Medulla oblongata (tissue), 1 donor: Measurements from ENCODE around the gene GRIN3B.
A peak's percentile ranks its signal among the peaks of the same experiment; 100 is the strongest.
"Not testable (repeated sequence)": the region's sequence is repeated elsewhere in the genome, so short reads cannot be mapped to it uniquely, and the experiment has no call there.

ENCODE experiments used
- DNase-seq: peaks from one replicate; pipeline ENCODE4 v3.0.0-alpha.2; 2015; ENCODE audit errors: extremely low spot score

The GRIN3B gene

DNA sequence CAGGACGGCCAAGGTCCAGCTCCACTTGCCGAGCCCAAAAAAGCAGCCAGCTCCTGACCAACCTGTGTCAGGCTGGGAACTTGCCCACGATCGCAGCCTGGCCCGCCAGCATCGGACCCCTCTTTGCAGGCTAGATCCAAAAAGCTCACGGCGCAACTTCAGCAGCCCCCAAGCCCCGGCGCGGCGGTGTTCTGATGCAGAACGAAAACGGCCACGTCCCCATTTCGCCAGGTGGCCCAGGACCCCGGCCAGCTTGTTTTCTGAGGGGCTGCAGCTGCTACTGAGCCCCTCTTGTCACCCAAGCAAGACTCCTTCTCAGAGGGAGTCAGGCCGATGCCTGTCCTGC lies 19.4 kb downstream of the GRIN3B start:
- no peak for DNase-seq

GRCh38 chr19:1019980-1020867 lies 20.0 kb downstream of the GRIN3B start:
- DNase-seq = no peak

GRCh38 chr19:1020868-1021425 lies 20.7 kb downstream of the GRIN3B start, which contains the start of gene TMEM259:
TSS of gene TMEM259 (minus strand) at chr19:1021123. CDS start at chr19:1020996, 127 bp downstream.
- DNase-seq = peak; percentile 98

- DNase-seq = not testable (repeated sequence)
Measured at GRCh38 chr19:1023883-1024188, 23.6 kb downstream of the GRIN3B start.

DNA sequence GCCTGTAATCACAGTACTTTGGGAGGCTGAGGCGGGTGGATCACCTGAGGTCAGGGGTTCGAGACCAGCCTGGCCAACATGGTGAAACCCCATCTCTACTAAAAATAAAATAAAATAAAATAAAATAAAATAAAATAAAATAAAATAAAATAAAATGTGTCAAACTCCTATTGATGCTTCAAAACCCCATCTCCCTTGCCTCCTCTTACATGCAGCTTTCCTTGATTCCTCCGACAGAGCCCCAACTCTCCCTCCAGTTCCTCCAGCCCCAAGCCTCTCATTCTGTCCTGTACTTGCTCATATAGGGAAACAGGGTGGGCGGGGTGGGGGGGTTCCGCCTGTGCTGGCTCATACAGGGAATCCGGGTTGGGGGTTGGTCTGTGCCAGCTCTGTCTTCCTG lies 24.9 kb downstream of the GRIN3B start:
- not testable (repeated sequence) for DNase-seq

DNA sequence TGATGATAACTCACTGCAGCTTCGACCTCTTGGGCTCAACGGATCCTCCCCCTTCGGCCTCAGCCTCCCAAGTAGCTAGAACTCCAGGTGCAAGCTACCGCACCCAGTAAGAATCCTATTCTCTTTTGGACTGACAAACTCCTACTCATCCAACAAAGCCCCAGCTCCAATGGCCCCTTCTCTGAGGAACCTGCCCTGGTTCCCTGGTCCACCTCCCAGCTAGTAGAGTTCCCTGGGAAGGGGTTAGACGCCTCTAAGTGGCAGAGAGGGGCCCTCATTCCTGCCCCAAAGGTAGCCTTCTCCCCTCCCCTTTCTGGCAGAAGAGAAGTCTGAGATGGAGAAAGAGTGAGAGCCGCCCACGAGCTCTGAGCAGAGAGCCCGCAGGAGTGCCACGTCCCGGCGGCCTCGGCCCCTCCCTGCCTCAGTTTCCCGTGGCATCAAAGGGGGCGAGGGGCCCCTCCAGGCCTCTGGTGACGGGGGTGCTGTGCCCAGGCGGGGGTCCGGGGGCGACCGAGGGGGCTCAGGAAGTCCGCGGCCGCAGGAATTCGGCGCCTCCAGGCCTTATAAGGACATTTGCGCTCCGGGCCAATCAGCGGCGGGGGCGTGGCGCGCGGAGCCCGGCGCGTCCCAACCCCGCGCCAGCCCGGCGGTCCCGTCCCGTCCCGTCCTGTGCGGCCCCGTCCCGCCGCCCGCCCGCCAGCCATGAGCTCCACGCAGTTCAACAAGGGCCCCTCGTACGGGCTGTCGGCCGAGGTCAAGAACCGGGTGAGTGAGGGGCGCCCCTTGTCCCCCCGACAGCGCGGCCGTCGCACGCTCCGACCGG lies 26.0 kb downstream of the GRIN3B start, which contains the start of gene CNN2:
CNN2 (plus strand) TSS at position 649 of the 823 bp plus-strand sequence; CDS start at position 703, 54 bp downstream.
- DNase-seq = no peak

GRCh38 chr19:1026783-1027649 lies 26.8 kb downstream of the GRIN3B start:
- DNase-seq = no peak

DNA sequence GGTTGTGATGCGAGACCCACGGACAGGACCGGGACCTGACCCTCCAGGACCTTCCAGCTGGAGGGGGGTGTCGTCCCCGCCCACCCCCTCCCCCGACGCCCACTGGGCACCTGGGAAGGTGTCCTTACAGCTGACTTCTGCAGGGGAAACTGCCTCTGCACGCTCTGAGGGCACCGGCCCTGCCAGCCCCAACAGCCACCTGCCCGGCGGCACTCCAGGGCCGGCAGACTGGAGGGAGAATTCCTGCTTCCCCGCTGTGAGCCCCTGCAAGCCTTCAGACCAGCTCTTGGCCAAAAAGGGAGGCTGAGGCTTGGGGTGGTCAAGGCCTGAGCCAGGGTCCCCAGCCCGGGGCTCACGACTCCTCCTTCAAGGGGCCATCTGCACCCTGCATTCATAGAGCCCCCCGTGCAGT lies 27.4 kb downstream of the GRIN3B start:
- no peak for DNase-seq

DNA sequence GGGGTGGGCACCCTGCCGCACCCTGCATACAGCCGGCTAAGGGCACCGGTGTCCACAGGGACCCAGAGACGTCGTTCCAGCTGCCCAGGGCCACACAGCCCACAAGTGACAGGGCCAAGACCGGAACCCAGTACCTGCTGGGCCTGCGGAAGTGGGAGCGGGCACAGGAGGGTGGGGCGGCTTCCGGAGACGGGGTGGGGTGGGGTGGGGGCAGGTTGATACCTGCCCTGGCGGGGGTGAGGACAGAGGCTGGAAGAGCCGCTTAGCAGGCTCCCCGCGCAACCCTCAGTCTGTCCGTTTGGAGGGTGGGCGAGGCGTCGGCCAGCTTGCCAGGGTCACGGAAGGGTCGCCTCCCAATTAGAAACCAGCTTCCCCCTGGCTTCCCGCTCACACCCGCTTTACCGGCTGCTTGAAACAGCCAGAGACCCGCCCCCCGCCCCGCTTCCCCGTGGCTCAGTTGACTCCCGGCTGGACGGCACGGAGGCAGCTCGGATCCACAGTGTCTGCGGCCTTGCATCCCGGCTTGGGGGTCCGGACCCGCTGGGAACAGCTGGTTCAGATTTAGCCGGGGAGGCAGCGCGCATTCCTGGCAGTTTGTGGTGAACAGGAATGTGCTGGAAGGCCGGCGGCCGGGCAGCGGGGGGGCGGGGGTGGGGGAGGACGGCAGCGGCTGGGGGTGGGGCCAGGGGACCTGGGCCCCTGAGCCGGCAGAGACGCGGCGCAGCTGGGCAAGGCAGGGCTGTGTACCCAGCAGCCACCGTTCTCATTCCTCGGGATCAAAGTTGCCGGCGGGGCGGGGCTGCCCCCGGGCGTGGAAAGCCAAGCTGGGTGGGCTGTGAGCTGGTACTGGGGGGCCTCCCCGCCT lies 28.1 kb downstream of the GRIN3B start:
- no peak for DNase-seq

GRCh38 chr19:1032264-1032867 lies 32.1 kb downstream of the GRIN3B start:
- no peak for DNase-seq

DNA sequence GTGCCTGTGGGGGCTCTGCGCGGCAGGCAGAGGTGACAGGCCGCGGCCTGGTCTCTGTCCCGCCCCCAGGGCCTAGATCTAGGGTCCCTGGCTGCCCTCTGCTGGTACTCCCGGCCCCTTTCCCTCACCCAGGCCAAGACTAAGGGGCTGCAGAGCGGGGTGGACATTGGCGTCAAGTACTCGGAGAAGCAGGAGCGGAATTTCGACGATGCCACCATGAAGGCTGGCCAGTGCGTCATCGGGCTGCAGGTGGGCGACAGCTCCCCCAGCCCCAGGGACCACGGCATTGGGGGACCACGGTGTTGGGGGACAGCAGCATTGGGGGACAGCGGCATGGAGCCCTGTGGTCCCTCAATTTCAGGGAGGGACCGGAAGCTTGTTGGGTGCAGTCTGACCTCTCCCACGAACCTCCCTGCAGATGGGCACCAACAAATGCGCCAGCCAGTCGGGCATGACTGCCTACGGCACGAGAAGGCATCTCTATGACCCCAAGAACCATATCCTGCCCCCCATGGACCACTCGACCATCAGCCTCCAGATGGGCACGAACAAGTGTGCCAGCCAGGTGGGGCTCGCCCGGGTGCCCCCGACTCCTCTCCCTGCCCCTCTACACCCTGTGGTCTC lies 35.9 kb downstream of the GRIN3B start:
- no peak for DNase-seq

DNA sequence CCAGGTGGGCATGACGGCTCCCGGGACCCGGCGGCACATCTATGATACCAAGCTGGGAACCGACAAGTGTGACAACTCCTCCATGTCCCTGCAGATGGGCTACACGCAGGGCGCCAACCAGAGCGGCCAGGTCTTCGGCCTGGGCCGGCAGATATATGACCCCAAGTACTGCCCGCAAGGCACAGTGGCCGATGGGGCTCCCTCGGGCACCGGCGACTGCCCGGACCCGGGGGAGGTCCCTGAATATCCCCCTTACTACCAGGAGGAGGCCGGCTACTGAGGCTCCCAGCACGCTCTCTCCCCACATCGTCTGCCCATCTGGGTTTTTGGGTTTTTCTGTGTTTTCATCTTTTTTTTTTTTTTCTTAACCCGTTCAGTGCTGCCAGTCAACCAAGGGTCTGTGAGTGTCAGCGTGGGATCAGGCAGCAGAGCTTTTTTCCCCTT lies 37.4 kb downstream of the GRIN3B start:
- DNase-seq = no peak

DNA sequence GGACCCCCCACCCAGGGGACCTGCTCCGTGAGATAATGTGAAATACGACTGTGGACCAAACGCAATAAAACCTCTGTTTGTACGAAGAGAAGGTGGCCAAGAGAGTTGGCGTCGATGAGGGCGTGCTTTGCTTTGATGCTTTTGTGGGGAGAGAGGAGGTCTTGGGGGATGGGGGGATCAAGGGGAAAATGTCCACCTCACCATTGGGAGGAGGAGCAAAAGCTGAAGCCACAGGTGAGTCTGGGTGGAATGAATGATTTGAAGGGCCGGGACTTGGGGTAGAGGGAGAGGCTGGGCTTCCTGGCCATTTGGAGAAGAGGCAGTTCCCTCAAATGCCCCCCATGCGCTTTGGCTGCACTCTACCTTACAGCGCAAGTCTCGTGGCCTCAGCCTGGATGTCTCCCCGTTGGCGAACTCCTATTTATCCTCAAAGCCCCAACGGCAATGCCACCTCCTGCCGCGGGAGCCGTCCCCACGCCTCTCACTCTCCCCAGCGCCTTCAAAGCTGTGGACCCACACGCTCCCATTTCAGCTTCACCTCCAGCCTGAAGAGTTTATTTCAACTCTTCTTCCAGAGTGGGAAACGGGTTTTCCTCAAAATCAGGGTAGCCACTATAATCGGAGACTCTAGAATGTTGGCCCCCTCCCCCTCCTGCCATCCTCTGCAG lies 38.9 kb downstream of the GRIN3B start:
- no peak for DNase-seq

DNA sequence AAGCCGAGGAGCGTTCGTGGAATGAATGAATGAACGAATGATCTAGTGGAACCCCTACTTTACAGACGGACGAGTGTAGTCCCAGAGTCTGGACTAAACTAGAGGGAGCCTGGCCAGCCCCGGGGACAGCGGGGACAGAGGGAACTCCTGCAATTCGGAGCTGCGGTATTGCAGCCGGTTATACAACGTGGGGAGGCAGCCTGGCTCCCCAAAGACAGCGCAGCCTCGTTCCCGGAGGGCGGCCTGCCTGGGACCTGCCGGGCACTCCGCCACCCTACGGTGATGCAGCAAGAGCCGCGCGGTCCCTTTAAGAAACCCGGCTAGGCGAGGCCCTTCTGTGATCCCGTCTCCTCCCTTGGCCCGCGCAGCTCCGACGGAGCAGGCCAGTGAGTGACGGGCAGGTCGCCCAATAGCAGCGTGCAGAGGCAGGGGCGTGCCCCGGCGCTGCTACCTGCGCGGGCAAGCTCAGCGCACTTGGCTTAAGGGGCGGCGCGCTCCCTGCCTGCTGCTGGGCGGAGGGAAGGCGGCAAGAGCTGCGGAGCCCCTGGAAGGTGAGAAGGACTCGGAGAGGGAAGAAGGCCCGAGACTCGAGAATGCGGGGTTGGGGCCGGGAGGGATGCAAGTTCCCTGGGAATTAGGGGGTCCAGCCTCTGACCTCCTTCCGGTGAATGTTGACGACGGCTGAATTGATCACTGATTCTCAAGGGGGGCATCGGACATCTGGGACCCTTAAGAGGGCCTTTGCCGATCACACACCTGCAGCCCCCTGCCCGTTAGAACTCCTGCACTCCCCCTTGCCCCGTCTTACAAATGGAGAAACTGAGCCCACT lies 39.6 kb downstream of the GRIN3B start, which contains the start of gene ABCA7:
ABCA7 (plus strand) TSS at position 462 of the 830 bp plus-strand sequence. CDS start 1,255 bp downstream, outside the sequence.
- peak; percentile 94 for DNase-seq

- peak; percentile 93 for DNase-seq
Measured at GRCh38 chr19:1040476-1041271, 40.5 kb downstream of the GRIN3B start.

DNA sequence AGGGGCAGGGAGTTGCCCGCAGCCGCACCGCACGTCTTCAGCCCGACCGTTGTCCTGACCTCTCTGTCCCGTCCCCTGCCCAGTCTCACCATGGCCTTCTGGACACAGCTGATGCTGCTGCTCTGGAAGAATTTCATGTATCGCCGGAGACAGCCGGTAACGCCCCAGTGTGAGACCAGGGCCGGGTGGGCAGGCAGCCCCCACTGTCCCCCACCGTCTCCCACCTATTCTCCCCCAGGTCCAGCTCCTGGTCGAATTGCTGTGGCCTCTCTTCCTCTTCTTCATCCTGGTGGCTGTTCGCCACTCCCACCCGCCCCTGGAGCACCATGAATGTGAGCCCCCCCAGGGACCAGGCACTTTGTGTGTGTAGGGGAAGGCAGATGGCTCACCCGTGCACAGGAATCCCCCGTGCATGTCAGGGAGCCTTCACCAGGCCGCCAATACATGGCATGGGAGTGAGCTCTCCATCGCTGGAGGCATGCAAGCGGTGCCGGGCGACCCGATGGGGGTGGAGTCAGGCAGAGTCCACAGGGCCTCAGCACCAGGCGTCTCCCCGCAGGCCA lies 41.1 kb downstream of the GRIN3B start:
- no peak for DNase-seq
